Measurements from ENCODE around the gene CYP4Z1.
"Not testable (repeated sequence)": the region's sequence is repeated elsewhere in the genome, so short reads cannot be mapped to it uniquely, and the experiment has no call there.

The CYP4Z1 gene

DNA sequence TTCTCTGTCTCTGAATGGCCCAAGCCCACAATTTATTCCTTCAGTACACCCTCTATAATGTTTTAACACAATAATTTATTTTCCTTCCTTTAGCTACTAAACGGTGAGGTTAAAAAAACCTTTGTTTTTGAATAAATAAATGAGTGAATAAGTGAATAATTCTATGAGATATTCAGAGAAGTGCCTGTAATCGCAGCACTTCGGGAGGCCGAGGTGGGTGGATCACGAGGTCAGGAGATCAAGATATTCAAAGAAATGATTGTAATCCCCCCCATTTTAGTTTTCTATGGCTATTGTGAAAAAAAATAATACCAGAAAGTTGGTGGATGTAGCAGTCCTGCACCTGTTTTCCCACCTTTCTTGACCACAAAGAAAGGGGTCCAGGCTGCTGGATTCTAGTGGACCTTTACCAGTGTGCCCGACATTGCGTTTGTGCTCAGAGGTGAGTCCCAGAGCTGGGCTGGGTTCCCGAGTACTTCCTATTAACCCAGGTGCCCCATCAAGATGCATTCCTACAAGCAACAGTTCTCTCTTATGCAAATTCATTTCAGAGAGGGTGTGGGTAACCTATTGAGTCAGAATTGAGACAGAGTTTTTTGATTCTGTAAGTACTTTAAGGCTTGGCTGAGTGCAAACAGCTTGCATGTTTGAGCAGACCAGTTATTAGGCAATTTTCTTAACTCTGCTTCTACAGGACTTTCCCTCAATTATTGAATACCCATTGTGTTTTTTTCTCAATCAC lies 62.6 kb downstream of the CYP4Z1 start:
- not testable (repeated sequence) for DNase-seq

DNA sequence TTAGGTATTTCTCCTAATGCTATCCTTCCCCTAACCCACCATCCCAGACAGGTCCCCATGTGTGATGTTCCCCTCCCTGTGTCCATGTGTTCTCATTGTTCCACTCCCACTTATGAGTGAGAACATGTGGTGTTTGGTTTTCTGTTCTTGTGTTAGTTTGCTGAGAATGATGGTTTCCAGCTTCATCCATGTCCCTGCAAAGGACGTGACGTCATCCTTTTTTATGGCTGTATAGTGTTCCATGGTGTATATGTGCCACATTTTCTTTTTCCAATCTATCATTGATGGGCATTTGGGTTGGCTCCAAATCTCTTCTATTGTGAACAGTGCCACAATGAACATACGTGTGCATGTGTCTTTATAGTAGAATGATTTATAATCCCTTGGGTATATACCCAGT lies 65.6 kb downstream of the CYP4Z1 start:
- not testable (repeated sequence) for DNase-seq

DNA sequence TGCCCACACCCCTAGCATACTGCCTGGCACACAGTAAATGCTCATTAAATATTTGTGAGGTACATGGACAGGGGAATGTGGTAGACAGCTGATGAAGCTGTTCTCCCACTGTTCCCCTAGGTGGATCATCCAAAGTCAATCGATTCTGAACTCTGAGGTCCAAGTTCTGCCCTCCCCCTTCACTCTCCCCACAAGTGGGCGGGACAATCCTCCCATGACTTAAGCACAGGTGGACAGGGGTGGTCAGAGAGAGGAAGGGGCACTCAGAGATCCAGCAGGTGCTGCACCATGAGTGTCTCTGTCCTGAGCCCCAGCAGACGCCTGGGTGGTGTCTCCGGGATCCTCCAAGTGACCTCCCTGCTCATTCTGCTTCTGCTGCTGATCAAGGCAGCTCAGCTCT lies 70.2 kb downstream of the CYP4Z1 start, which contains the start of gene CYP4A22:
Gene CYP4A22 (plus strand): TSS at position 244 of the 400 bp plus-strand sequence. CDS start 45 bp downstream, at position 289.
- no peak for DNase-seq

DNA sequence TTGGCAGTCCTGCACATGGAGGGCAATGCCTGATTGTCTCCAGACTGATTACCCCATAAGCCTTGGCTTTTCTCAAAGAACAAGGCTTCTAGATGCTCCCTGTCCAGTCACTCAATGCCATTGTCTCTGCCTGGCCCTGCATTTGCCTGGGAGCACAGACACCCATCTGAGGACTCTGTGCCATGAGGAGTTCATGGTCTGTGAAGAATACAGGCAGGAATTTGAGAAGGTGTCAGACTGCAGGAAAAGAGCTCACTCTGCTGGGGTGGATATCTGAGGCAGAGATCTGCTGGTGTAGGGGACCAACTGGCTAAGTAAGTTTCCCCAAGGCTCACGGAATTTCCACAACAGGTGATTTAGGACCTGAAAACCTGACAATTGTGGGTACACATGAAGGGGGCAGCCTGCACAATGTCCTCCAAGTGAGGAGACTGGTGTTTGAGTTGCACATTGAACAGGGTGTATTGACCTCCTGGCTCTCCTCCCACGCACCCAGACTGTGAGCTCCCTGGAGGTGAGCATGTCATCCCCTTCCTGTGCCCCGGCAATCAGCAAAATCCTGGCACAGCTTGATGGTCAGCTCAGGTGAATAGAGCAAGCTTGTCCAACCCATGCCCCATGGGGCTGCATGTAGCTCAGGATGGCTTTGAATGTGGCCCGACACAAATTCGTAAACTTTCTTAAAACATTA lies 71.0 kb downstream of the CYP4Z1 start:
- DNase-seq: no peak

DNA sequence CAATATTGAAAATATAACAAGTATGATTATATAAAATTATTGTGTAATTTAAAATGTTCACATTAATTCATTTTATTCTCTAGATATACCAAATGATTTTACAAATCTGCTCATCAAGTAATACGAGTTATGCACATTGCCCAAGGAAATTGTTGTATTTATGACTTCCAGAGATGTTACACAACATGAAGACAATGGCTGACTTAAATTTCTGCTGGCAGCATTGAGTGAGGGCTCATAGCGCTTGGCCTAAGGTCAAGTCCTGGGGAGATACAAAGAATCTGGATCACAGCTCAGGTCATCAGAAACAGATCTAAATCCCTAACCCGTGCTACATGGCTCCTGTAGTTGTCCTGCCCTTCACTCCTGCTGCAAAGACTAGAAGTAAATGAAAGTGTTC lies 73.3 kb downstream of the CYP4Z1 start:
- DNase-seq: not testable (repeated sequence)

DNA sequence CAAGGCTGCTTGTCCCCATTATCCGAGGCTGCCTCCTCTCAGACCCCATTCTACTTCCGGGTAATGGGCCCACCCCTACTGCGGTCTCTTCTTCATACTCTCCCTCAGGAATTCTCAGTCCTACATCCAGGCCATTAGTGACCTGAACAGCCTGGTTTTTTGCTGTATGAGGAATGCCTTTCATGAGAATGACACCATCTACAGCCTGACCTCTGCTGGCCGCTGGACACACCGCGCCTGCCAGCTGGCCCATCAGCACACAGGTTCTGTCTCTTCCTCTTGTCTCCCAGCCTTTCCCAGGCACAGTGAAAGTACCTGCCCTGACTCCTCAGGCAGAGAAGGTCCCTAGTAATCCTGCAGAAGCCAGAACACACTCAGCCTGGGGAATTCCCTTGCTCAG lies 76.6 kb downstream of the CYP4Z1 start:
- not testable (repeated sequence) for DNase-seq

DNA sequence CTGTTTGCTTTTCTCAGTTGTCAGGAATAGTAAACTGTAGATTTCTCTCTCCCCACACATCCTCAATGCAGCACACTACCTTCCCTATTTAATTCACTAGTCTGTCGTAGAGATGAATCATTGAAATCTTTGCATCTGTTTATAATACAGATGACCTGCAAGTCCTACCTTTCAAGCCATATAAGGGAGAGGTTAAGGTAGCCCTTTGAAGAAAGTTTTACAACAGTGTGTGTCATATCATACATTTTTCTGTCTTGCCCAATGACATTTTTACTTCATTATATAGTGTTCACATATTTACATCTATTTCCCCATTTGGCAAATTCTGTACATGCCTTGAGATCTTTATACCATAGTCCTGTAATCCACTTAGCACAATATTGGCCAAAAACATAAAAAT lies 79.5 kb downstream of the CYP4Z1 start:
- DNase-seq: not testable (repeated sequence)

DNA sequence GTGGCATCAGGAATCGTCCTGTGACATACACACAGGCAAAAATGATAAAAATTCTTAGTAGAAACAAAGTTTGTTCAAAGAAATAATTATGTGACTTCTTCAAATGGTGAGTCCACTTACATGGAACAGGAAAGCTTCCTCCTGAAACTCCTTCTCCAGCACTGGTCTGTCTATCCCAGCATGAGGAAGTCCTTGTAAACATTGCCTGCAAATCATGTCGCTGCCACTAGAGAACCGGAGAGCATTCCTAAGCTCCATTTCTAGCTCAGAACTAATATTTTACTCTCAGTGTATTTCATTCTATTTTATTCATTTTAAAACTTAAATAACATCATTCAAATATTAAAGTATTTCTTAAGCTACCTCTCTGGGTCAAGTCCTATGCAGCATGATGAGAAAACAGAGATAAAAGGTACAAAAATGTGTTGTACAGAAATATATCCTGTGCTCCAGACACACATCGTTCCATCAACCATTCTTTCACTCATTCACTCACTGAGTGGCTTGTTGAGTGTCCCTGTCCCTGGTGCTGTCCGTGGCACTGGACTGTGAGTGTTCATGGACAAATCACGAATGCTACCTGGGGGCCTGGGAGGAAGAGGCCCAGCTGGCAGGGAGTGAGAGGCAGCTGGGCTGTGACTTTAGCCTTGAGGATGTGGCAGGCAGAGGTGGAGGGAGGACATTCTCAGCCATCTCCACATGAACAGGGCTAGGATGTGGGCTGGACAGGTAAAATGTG lies 80.2 kb downstream of the CYP4Z1 start:
- DNase-seq: no peak

DNA sequence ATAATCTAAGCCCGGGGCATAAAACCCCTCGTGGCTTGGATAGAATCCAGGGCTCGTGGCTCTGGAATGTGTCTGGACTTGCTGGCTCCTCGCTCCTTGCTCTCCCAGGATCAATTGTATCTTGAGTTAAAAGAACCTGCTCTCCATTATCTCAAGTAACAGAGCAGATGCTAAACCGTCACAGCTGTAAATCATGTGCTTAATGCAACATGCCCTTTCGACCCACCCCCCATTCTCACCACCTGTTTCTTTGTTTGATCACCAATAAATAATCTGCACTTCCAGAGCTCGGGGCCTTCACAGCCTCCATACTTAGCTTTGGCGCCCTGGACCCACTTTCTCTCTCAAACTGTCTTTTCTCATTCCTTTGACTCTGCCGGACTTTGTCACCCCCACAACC lies 82.1 kb downstream of the CYP4Z1 start:
- DNase-seq: peak; percentile 2

DNA sequence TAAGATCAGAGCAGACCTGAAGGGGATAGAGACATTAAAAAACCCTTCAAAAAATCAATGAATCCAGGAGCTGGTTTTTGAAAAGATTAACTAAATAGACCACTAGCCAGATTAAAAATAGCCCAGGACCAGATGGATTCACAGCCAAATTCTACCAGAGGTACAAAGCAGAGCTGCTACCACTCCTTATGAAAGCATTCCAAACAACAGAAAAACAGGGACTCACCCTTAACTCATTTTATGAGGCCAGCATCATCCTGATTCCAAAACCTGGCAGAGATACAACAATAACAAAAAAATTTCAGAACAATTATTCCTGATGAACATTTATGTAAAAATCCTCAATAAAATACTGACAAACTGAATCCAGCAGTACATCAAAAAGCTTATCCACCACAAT lies 89.4 kb downstream of the CYP4Z1 start:
- DNase-seq: not testable (repeated sequence)

DNA sequence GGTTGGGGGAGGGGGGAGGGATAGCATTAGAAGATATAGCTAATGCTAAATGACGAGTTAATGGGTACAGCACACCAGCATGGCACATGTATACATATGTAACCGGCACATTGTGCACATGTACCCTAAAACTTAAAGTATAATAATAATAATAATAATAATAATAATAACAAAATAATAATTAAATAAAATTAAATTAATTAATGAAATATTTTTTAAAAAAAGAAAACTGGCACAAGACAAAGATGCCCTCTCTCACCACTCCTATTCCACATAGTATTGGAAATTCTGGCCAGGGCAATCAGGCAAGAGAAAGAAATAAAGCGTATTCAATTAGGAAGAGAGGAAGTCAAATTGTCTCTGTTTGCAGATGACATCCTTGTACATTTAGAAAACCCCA lies 90.9 kb downstream of the CYP4Z1 start:
- not testable (repeated sequence) for DNase-seq

DNA sequence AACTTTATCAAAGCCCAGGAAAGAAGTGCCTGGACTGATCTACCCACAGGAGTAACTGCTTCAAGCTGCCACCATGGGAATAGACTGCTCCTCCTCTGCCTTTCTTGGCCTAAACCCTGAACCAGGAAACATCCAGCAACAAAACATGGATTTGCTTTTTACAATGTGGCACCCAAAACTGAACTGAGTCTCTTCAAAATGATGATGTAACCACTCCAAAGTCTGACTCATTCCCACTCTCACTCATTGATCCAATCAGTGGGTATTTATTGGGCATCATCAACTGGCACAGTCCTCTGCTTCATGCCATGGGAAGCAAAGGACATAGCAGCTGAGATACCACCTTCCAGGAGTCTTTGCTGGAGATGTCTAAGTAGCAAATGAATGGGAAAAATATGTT lies 93.7 kb downstream of the CYP4Z1 start:
- DNase-seq: no peak

DNA sequence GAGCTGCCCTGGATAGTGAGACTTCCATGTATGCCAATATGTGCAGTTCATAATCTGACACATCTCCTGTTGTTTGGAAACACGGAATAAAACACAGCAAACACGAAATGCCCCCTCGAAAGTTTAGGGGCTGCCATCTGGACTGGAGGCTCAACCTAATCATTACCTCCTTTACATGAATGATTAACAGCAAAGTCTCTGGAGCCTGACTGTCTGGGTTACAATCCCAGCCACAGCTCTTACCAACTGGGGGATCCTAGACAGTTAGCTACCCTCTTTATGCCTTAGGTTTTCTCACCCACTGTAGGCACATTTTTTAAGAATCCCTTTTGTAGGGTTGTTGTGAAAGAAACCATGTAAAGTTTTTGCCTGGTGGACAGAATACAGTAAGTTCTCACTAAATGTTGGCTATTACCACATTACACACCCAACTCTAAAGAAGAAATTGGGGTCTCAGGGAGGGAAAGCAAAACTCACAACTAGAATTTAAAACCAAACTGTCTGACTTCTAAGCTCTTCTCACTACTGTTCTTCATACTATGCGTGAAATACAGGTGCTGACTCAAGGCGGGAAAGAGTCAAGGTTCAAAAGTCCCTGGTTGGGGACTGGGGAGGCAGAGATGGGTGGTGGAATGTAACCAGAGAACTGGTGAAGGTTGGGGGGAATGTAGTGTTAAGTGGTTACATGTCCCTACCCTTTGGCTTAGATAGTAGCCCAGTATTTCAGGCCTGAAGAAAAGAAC lies 94.4 kb downstream of the CYP4Z1 start:
- DNase-seq: no peak

DNA sequence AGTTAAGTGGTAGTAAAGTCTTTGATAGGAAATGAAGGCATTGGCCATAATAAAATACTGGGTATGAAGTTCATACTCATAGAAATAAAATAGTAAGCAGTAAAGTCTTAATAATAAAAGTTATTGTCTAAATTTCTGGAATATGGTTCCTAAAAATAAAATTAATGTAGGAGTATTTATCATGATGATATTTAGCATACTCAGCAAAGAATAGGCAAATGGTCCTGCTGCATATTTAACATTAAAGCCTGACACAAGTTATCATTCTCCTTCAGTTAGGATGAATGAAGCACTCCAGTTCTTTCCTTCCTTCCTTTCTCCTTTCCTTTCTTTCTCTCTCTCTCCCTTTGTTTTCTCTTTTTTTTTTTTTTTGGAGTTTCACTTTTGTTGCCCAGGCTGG lies 97.5 kb downstream of the CYP4Z1 start:
- no peak for DNase-seq

All from NCI-H1092 treated with DMSO at 0.1 percent for 48 hours (cell line).